H9 (cell line): ENCODE results near the gene PFDN1. TPM values are rescaled to one million over a fixed set of nuclear protein-coding genes. Genes with fewer than 3 reads are reported as not detected.

Experiments
- DNase-seq: peaks from one replicate; pipeline ENCODE4 v3.0.0-alpha.2; 2017
- H2AFZ ChIP-seq: one replicate; pipeline ENCODE4 v1.6.1; 2013; ENCODE audit warnings: mild to moderate bottlenecking, low read length, control low read depth, moderate library complexity
- H2AK5ac ChIP-seq: 2 replicates; pipeline ENCODE4 v1.6.1; 2013; ENCODE audit warnings: low read length, control low read depth, mixed read lengths; ENCODE audit not compliant: insufficient read length
- H2BK120ac ChIP-seq: one replicate; pipeline ENCODE4 v1.6.1; 2013; ENCODE audit warnings: low read depth, mild to moderate bottlenecking, low read length, control low read depth, inconsistent platforms; ENCODE audit not compliant: poor library complexity, severe bottlenecking
- H2BK12ac ChIP-seq: 2 replicates; pipeline ENCODE4 v1.6.1; 2013; ENCODE audit warnings: low read length, control low read depth, mixed read lengths, low read depth; ENCODE audit not compliant: insufficient read length
- H2BK15ac ChIP-seq: 2 replicates; pipeline ENCODE4 v1.6.1; 2013; ENCODE audit warnings: low read depth, low read length, control low read depth
- H2BK20ac ChIP-seq: one replicate; pipeline ENCODE4 v1.6.1; 2013; ENCODE audit warnings: low read depth, mild to moderate bottlenecking, low read length, control low read depth, inconsistent platforms; ENCODE audit not compliant: poor library complexity, severe bottlenecking
- H2BK5ac ChIP-seq: 2 replicates; pipeline ENCODE4 v1.6.1; 2013; ENCODE audit warnings: low read length, control low read depth, mixed read lengths; ENCODE audit not compliant: insufficient read length
- H3K14ac ChIP-seq: 2 replicates; pipeline ENCODE4 v1.6.1; 2013; ENCODE audit warnings: low read length, control low read depth; ENCODE audit not compliant: insufficient read depth
- H3K18ac ChIP-seq: 2 replicates; pipeline ENCODE4 v1.6.1; 2013; ENCODE audit warnings: low read depth, mild to moderate bottlenecking, mixed read lengths, low read length, control low read depth; ENCODE audit not compliant: insufficient read length
- H3K23ac ChIP-seq: 2 replicates; pipeline ENCODE4 v1.6.1; 2013; ENCODE audit warnings: low read length, control low read depth, mixed read lengths, low read depth; ENCODE audit not compliant: insufficient read length
- H3K23me2 ChIP-seq: 2 replicates; pipeline ENCODE4 v1.6.1; 2013; ENCODE audit warnings: low read depth, mild to moderate bottlenecking, mixed read lengths, low read length, control low read depth; ENCODE audit not compliant: insufficient read length, poor library complexity, severe bottlenecking
- H3K27ac ChIP-seq: 2 replicates; pipeline ENCODE4 v1.5.1; 2013; ENCODE audit warnings: low read length, control low read depth, mixed read lengths, low read depth; ENCODE audit not compliant: insufficient read length
- H3K27me3 ChIP-seq: 2 replicates; pipeline ENCODE4 v1.6.1; 2013; ENCODE audit warnings: low read length, control low read depth, inconsistent platforms; ENCODE audit not compliant: insufficient read depth
- H3K4ac ChIP-seq: 2 replicates; pipeline ENCODE4 v1.6.1; 2013; ENCODE audit warnings: low read depth, mild to moderate bottlenecking, control low read depth, inconsistent platforms, low read length, moderate library complexity
- H3K4me1 ChIP-seq: 2 replicates; pipeline ENCODE4 v1.6.1; 2013; ENCODE audit warnings: low read length, control low read depth, inconsistent platforms; ENCODE audit not compliant: insufficient read depth
- H3K4me2 ChIP-seq: 2 replicates; pipeline ENCODE4 v1.6.1; 2013; ENCODE audit warnings: low read length, control low read depth, mixed read lengths; ENCODE audit not compliant: insufficient read length, insufficient read depth
- H3K56ac ChIP-seq: 2 replicates; pipeline ENCODE4 v1.6.1; 2013; ENCODE audit warnings: low read depth, mild to moderate bottlenecking, mixed read lengths, low read length, control low read depth; ENCODE audit not compliant: insufficient read length
- H3K79me1 ChIP-seq: 2 replicates; pipeline ENCODE4 v1.6.1; 2013; ENCODE audit warnings: low read depth, mild to moderate bottlenecking, moderate library complexity, low read length, control low read depth, inconsistent platforms; ENCODE audit not compliant: insufficient read depth, poor library complexity, severe bottlenecking
- H3K79me2 ChIP-seq: 2 replicates; pipeline ENCODE4 v1.6.1; 2013; ENCODE audit warnings: low read length, control low read depth, inconsistent platforms; ENCODE audit not compliant: insufficient read depth
- H3K9ac ChIP-seq: 2 replicates; pipeline ENCODE4 v1.6.1; 2013; ENCODE audit warnings: low read length, control low read depth, mixed read lengths; ENCODE audit not compliant: insufficient read length; ENCODE audit errors: extremely low read depth
- H3K9me3 ChIP-seq: one replicate; pipeline ENCODE4 v1.6.1; 2013; ENCODE audit warnings: low read depth, low read length, inconsistent platforms; ENCODE audit not compliant: control insufficient read depth
- H3T11ph ChIP-seq: one replicate; pipeline ENCODE4 v1.6.1; 2013; ENCODE audit warnings: mild to moderate bottlenecking, low read length, control low read depth, inconsistent platforms
- H4K20me1 ChIP-seq: one replicate; pipeline ENCODE4 v1.6.1; 2013; ENCODE audit not compliant: control insufficient read depth, insufficient read length, insufficient read depth
- H4K5ac ChIP-seq: 2 replicates; pipeline ENCODE4 v1.6.1; 2013; ENCODE audit warnings: low read depth, mild to moderate bottlenecking, mixed read lengths, low read length, control low read depth; ENCODE audit not compliant: insufficient read length
- H4K8ac ChIP-seq: replicated peaks from 2 replicates; pipeline ENCODE4 v1.6.1; 2013; ENCODE audit warnings: low read length, control low read depth, mixed read lengths, low read depth; ENCODE audit not compliant: insufficient read length
- H4K91ac ChIP-seq: 2 replicates; pipeline ENCODE4 v1.6.1; 2013; ENCODE audit warnings: low read depth, mild to moderate bottlenecking, moderate library complexity, mixed read lengths, low read length, control low read depth; ENCODE audit not compliant: insufficient read length
- H3K27ac Mint-ChIP-seq, 3 experiments: 2 replicates in 2 of 3; 3 replicates in 1 of 3; pipeline ENCODE4 v1.8.0; 2020 to 2021; ENCODE audit warnings: mixed read lengths in 3 of 3, mild to moderate bottlenecking in 1 of 3, moderate library complexity in 1 of 3
- H3K27me3 Mint-ChIP-seq: 2 replicates; pipeline ENCODE4 v1.8.0; 2021; ENCODE audit warnings: low read depth, mild to moderate bottlenecking, moderate library complexity, mixed read lengths
- H3K36me3 Mint-ChIP-seq, 3 experiments: 2 replicates in 2 of 3; 3 replicates in 1 of 3; pipeline ENCODE4 v1.8.0; 2020 to 2021; ENCODE audit warnings: low read depth in 3 of 3, mixed read lengths in 3 of 3; ENCODE audit not compliant: insufficient read depth in 1 of 3
- H3K4me1 Mint-ChIP-seq, 2 experiments: 2 replicates each; pipeline ENCODE4 v1.8.0; 2020; ENCODE audit warnings: mixed read lengths in 2 of 2
- H3K4me3 Mint-ChIP-seq, 2 experiments: 2 replicates in 1 of 2; 3 replicates in 1 of 2; pipeline ENCODE4 v1.8.0; 2020 to 2021; ENCODE audit warnings: mild to moderate bottlenecking in 2 of 2, mixed read lengths in 2 of 2, moderate library complexity in 1 of 2
- H3K9me3 Mint-ChIP-seq, 2 experiments: 2 replicates in 1 of 2; 3 replicates in 1 of 2; pipeline ENCODE4 v1.8.0; 2020; ENCODE audit warnings: mild to moderate bottlenecking in 2 of 2, mixed read lengths in 2 of 2, moderate library complexity in 1 of 2
- CTCF ChIP-seq: fragments of 200-600 bp; sonication (generic); conservative IDR thresholded peaks from 3 replicates; pipeline ENCODE4 v1.8.0; 2021; ENCODE audit warnings: antibody characterized with exemption, mild to moderate bottlenecking
- WGBS: extraction: QIAGEN DNeasy Blood & Tissue Kit; methylation state at CpG from one replicate; pipeline ENCODE4 v1.1.7; 2013; ENCODE audit warnings: missing lambda C conversion rate, low lambda C conversion rate, mixed read lengths; ENCODE audit not compliant: insufficient read length; ENCODE audit errors: extremely low coverage; 5-methylcytosine and 5-hydroxymethylcytosine counted together
- total RNA-seq: library from RNA; stranded (reverse); gene quantifications from 2 replicates; pipeline ENCODE4 v1.2.1, GENCODE V29; 2021

PFDN1 gene
- total RNA-seq, 1 experiment from 2014 or later = 58.3 TPM

GRCh38 chr5:140248414-140248813 is 54.5 kb downstream of the PFDN1 start:
- no peak overlapping the region for H2BK5ac ChIP-seq
- peaks cover 4% of the 10 kb centered on the region for H3K4me1 ChIP-seq
- no peaks in the 10 kb centered on the region for H3K79me1 ChIP-seq
- WGBS = no CpG with 5 or more reads among the region's 3 CpGs
- no peak overlapping the region for H3K27ac Mint-ChIP-seq
- H3K27me3 ChIP-seq = no peaks in the 10 kb centered on the region
- H4K91ac ChIP-seq = no peak overlapping the region
- no peak overlapping the region for H3K56ac ChIP-seq
- no peaks in the 10 kb centered on the region for H3K27me3 Mint-ChIP-seq
- no peak overlapping the region for H3K4ac ChIP-seq
- no peak for DNase-seq
- H3K14ac ChIP-seq = no peak overlapping the region
- H3K23ac ChIP-seq = no peak overlapping the region
- H2BK15ac ChIP-seq = no peak overlapping the region
- no peak for TF ChIP-seq CTCF
- no peak overlapping the region for H3K4me3 Mint-ChIP-seq
- H2BK12ac ChIP-seq = no peak overlapping the region
- no peak overlapping the region for H3K27ac ChIP-seq
- H3K18ac ChIP-seq = no peak overlapping the region
- H3K4me1 Mint-ChIP-seq = peaks cover 25 to 28% of the 10 kb centered on the region in 2 experiments
- no peaks in the 10 kb centered on the region for H4K20me1 ChIP-seq
- H3K9ac ChIP-seq = no peak overlapping the region
- no peak overlapping the region for H2BK120ac ChIP-seq
- H4K5ac ChIP-seq = no peak overlapping the region
- H3K4me2 ChIP-seq = no peak overlapping the region
- H3K9me3 ChIP-seq = no peaks in the 10 kb centered on the region
- no peak overlapping the region for H4K8ac ChIP-seq
- no peak overlapping the region for H3T11ph ChIP-seq
- no peak overlapping the region for H2AK5ac ChIP-seq
- no peak overlapping the region for H2BK20ac ChIP-seq
- H3K79me2 ChIP-seq = no peaks in the 10 kb centered on the region
- H3K36me3 Mint-ChIP-seq = peaks cover 10 to 30% (median 14%) of the 10 kb centered on the region in 3 experiments
- no peaks in the 10 kb centered on the region for H3K23me2 ChIP-seq
- H3K9me3 Mint-ChIP-seq = no peaks in the 10 kb centered on the region
- H2AFZ ChIP-seq = no peak overlapping the region
